Smooth muscle cell (in vitro differentiated cells): Measurements from ENCODE around the gene PTPRG. TPM values are rescaled to one million over a fixed set of nuclear protein-coding genes. Genes with fewer than 3 reads are reported as not detected.

Source experiments
- DNase-seq: peaks from one replicate; lab custom pipeline; 2025; ENCODE audit not compliant: unreplicated experiment; lab: John Stamatoyannopoulos, UW
- H2AFZ ChIP-seq: fragments of 200-600 bp; sonication (generic); 2 replicates; pipeline ENCODE4 v1.6.0; 2016; ENCODE audit warnings: antibody characterized with exemption, low read depth, mild to moderate bottlenecking
- H3F3A ChIP-seq: fragments of 200-600 bp; sonication (generic); 2 replicates; pipeline ENCODE4 v1.6.0; 2017; ENCODE audit warnings: antibody characterized with exemption, low read depth
- H3K27ac ChIP-seq: fragments of 200-600 bp; sonication (generic); 2 replicates; pipeline ENCODE4 v1.5.1; 2016; ENCODE audit warnings: low read depth, mild to moderate bottlenecking
- H3K27me3 ChIP-seq: fragments of 200-600 bp; sonication (generic); 2 replicates; pipeline ENCODE4 v1.6.1; 2016; ENCODE audit warnings: low read depth, mild to moderate bottlenecking
- H3K36me3 ChIP-seq: fragments of 200-600 bp; sonication (generic); 2 replicates; pipeline ENCODE4 v1.5.1; 2016; ENCODE audit warnings: low read depth
- H3K4me1 ChIP-seq: fragments of 200-600 bp; sonication (generic); 2 replicates; pipeline ENCODE4 v1.5.1; 2016; ENCODE audit warnings: low read depth
- H3K4me2 ChIP-seq: fragments of 200-600 bp; sonication (generic); 2 replicates; pipeline ENCODE4 v1.6.0; 2016; ENCODE audit warnings: mild to moderate bottlenecking
- H3K4me3 ChIP-seq: fragments of 200-600 bp; sonication (generic); 2 replicates; pipeline ENCODE4 v1.5.1; 2016; ENCODE audit warnings: mild to moderate bottlenecking
- H3K79me2 ChIP-seq: fragments of 200-600 bp; sonication (generic); 2 replicates; pipeline ENCODE4 v1.6.0; 2016; ENCODE audit warnings: low read depth, mild to moderate bottlenecking
- H3K9ac ChIP-seq: fragments of 200-600 bp; sonication (generic); 2 replicates; pipeline ENCODE4 v1.6.0; 2016; ENCODE audit warnings: low read depth
- H3K9me3 ChIP-seq: fragments of 200-600 bp; sonication (generic); replicated peaks from 2 replicates; pipeline ENCODE4 v1.5.1; 2016; ENCODE audit warnings: low read depth
- H4K20me1 ChIP-seq: fragments of 200-600 bp; sonication (generic); 2 replicates; pipeline ENCODE4 v1.6.0; 2016; ENCODE audit warnings: low read depth
- WGBS: methylation state at CpG from one replicate; pipeline ENCODE4 v1.1.7; 2016; ENCODE audit warnings: low lambda C conversion rate; 5-methylcytosine and 5-hydroxymethylcytosine counted together
- polyA plus RNA-seq: library from polyadenylated mRNA; unstranded; fragments of >200 nt; fragmentation: Nextera tagmentation; extraction: Ambion mirVana; gene quantifications from 2 replicates; pipeline ENCODE4 v1.2.1, GENCODE V29; 2016
- total RNA-seq: library from RNA; depleted of rRNA; stranded (reverse); fragments of >200 nt; gene quantifications from 2 replicates; pipeline ENCODE4 v1.2.3, GENCODE V29; 2014
- TF ChIP-seq, protein P1 (sequence below): fragments of 200-600 bp; sonication (generic); IDR thresholded peaks from 2 replicates; pipeline ENCODE4 v1.5.1; 2017; ENCODE audit warnings: borderline replicate concordance, mild to moderate bottlenecking, antibody characterized with exemption; ENCODE audit not compliant: insufficient read depth, poor library complexity, severe bottlenecking

The PTPRG gene
- total and polyA plus RNA-seq, 2 experiments from 2014 or later, result 21.2 to 87.3 TPM

- H4K20me1 ChIP-seq, result peaks cover 57% of the 10 kb centered on the region
- no peaks in the 10 kb centered on the region for H3F3A ChIP-seq
- H3K36me3 ChIP-seq, result no peaks in the 10 kb centered on the region
- no peak for DNase-seq
- H3K9me3 ChIP-seq, result no peaks in the 10 kb centered on the region
- H3K27me3 ChIP-seq, result no peaks in the 10 kb centered on the region
- no peak overlapping the region for H3K9ac ChIP-seq
- H3K27ac ChIP-seq, result no peak overlapping the region
- peaks cover 3% of the 10 kb centered on the region for H3K79me2 ChIP-seq
- TF ChIP-seq, protein P1, sequence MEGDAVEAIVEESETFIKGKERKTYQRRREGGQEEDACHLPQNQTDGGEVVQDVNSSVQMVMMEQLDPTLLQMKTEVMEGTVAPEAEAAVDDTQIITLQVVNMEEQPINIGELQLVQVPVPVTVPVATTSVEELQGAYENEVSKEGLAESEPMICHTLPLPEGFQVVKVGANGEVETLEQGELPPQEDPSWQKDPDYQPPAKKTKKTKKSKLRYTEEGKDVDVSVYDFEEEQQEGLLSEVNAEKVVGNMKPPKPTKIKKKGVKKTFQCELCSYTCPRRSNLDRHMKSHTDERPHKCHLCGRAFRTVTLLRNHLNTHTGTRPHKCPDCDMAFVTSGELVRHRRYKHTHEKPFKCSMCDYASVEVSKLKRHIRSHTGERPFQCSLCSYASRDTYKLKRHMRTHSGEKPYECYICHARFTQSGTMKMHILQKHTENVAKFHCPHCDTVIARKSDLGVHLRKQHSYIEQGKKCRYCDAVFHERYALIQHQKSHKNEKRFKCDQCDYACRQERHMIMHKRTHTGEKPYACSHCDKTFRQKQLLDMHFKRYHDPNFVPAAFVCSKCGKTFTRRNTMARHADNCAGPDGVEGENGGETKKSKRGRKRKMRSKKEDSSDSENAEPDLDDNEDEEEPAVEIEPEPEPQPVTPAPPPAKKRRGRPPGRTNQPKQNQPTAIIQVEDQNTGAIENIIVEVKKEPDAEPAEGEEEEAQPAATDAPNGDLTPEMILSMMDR, result no peak
- H2AFZ ChIP-seq, result no peak overlapping the region
- no peak overlapping the region for H3K4me3 ChIP-seq
- H3K4me1 ChIP-seq, result no peaks in the 10 kb centered on the region
- no peak overlapping the region for H3K4me2 ChIP-seq
- WGBS, result 91% methylated on average over 5 of the region's 5 CpGs
Measured at GRCh38 chr3:62065985-62066693, 504.8 kb downstream of the PTPRG start.

- Histone ChIP-seq H3F3A (no peaks in the 10 kb centered on the region), H3K9ac (no peak overlapping the region), H3K9me3 (no peaks in the 10 kb centered on the region), H3K27me3 (no peaks in the 10 kb centered on the region), H4K20me1 (peaks cover 66% of the 10 kb centered on the region), H3K4me3 (no peak overlapping the region), H3K36me3 (no peaks in the 10 kb centered on the region), H2AFZ (no peak overlapping the region), H3K79me2 (no peaks in the 10 kb centered on the region), H3K4me1 (no peaks in the 10 kb centered on the region), H3K4me2 (no peak overlapping the region), H3K27ac (no peak overlapping the region)
- TF ChIP-seq, protein P1, result no peak
- DNase-seq, result no peak
- 86% methylated on average over 2 of the region's 2 CpGs for WGBS
Measured at GRCh38 chr3:62068337-62068736, 507.0 kb downstream of the PTPRG start.

DNA sequence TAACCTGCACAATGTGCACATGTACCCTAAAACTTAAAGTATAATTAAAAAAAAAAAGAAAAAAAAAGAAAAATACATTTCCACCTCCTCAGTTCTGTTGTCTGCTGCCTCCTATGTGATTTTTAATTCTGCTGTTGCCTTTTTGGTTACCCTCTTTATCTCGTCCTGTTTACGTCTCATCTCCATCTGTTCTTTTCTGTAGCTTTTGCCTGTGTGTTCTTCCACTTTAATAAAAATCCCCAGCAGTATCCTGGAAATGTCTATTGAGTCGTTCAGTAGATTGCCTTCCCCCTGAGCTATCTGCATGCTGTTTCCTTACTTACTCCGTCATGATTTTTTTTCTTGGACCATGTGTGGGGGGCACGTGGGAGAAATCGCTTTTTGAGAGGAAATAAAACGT lies 509.5 kb downstream of the PTPRG start:
- no peak overlapping the region for H3K9ac ChIP-seq
- no peaks in the 10 kb centered on the region for H3K27me3 ChIP-seq
- peaks cover 60% of the 10 kb centered on the region for H4K20me1 ChIP-seq
- no peak overlapping the region for H3K4me3 ChIP-seq
- no peaks in the 10 kb centered on the region for H3K79me2 ChIP-seq
- 54% methylated on average over 7 of the region's 7 CpGs for WGBS
- H3K4me2 ChIP-seq, result no peak overlapping the region
- no peak overlapping the region for H3K27ac ChIP-seq
- H3K9me3 ChIP-seq, result no peaks in the 10 kb centered on the region
- no peaks in the 10 kb centered on the region for H3K36me3 ChIP-seq
- H2AFZ ChIP-seq, result no peak overlapping the region
- H3K4me1 ChIP-seq, result no peaks in the 10 kb centered on the region
- TF ChIP-seq, protein P1, result no peak
- H3F3A ChIP-seq, result no peaks in the 10 kb centered on the region
- no peak for DNase-seq

GRCh38 chr3:62073038-62073437 lies 511.7 kb downstream of the PTPRG start:
- Histone ChIP-seq H3K9me3 (no peaks in the 10 kb centered on the region), H3K4me1 (no peaks in the 10 kb centered on the region), H3F3A (no peaks in the 10 kb centered on the region), H3K27ac (no peak overlapping the region), H3K36me3 (no peaks in the 10 kb centered on the region), H3K27me3 (no peaks in the 10 kb centered on the region), H4K20me1 (peaks cover 52% of the 10 kb centered on the region), H3K4me3 (no peak overlapping the region), H3K9ac (no peak overlapping the region), H3K4me2 (no peak overlapping the region), H3K79me2 (no peaks in the 10 kb centered on the region), H2AFZ (no peak overlapping the region)
- no peak for DNase-seq
- 100% methylated on average over 1 of the region's 1 CpG for WGBS
- TF ChIP-seq, protein P1, result no peak
